ENCODE data around the gene SMIM20.
"Not testable (repeated sequence)": the region's sequence is repeated elsewhere in the genome, so short reads cannot be mapped to it uniquely, and the experiment has no call there.

SMIM20 gene

DNA sequence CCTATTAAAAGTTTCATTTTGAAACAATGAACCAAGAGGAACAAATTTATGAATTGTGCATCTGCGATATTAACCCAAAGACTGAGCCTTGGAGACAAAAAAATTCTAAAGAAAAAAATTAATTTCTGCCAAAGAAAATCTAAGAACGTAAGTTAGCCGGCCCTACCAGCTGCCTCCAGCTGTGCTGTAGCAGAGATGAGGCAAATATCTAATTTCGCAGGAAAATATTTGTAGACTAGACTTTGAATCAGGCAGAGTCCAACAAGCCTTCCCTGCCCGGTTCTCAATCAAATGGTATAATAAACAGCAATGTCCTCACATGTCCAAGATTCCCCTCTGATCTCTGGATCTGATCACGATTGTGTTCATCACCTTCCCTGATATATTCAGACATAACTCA, 21.2 kb upstream of the SMIM20 start:
- DNase-seq: no peak

GRCh38 chr4:25896776-25897539, 17.1 kb upstream of the SMIM20 start:
- DNase-seq: no peak

DNA sequence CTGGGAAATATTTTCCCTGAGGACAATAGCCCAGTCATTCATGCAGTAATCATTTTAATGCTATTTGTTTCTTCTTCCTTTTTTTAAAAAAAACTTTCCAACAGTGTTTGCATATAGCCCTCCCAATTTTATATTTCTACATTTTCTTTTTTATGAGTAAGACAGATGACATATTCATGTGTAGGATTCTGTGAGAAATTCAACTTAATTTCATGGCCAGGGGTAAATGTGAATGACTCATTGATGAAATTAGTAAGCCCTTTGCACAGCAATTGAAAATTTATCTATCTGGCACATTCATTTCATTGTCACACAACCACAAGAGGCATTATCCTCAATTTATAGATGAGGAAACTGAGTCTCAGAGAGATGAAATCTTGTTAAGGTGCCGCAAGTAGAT, 13.7 kb upstream of the SMIM20 start:
- DNase-seq: no peak

DNA sequence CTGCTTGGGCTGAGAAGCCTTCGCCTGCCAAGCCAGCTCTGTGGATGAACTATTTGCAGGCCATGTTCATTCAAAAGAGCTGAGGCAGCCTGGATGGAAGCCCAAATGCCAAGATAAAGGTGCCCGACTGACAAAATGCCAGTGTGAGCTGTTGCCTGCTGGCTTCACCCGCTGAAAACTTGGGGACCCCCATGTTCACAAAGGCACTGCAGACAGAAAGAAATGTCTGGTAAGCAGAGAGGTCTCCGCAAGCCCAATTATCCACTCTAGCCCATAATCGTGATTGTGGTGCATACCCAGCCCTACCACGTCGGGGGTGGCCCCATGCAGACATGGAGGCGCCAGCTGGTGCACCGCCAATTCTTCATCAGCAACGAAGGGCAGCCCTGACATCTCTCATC, 13.0 kb upstream of the SMIM20 start:
- no peak for DNase-seq

DNA sequence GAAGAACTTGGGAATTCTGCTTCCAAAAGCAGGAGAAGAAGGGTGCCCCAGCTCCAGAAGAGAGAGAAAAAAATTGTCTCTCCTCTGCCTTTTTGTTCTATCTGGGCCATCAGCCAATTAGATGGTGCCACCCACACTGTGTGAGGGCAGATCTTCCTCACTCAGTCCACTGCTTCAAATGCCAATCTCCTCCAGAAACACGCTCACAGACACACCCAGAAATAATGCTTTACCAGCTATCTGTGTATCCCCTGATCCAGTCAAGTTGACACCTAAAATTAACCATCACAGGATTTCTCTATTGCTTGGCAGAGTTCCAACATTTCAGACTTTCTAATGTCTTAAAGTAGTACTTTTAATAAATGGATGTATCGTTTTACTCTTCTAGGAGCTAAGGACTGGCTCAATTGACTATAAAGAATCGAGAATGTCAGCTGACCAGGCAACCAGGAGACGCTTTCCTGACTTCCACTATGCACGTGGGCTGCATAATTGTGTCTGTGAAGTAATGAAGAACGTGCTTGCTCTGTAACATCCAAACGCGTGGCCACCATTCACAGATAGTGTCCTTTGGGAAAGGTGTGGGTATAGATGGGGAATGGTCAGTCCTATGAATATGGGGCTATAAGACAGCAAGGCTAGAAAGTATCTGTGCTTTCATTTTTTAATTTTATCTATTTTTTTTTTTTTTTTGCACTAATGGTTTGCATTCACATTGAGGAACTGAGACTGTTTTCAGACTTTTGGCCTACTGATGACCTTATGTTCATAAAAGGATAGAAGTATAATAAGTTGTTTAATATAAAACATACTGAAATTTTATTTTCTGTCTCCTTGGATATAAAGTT, 9.9 kb upstream of the SMIM20 start:
- DNase-seq: no peak

DNA sequence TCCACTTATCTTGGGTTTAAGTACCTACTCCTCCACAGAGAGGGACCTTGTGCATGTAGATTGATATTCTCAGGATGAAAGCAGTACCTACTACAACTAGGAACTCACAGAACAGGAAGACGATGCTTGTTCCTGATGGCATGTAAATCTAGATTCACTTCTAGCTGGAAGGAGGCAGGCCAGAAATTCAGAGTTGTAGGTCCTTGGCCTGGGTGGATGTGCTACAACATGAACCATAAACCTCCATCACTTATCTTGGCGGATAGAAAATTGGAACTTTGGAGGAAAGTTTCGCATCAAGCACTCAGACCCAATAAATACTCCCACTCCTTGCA, 9.3 kb upstream of the SMIM20 start:
- no peak for DNase-seq

DNA sequence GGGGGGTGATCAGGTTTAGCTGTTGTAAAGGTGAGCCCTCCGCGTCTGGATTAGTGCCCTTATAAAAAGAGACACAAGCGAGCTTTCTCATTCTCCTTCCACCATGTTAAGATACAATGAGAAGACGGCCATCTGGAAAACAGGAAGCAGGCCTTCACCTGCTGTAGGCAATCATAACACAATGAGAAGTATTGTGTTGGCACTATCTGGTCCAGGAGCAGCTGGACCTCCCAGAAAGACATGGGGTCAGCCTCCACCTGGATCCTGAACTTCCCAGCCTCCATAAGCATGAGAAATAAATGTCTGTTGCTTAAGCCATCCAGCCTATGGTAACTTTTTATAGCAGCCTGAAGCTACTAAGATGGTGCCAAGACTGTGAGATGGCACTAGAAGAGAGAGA, 8.6 kb upstream of the SMIM20 start:
- no peak for DNase-seq

DNA sequence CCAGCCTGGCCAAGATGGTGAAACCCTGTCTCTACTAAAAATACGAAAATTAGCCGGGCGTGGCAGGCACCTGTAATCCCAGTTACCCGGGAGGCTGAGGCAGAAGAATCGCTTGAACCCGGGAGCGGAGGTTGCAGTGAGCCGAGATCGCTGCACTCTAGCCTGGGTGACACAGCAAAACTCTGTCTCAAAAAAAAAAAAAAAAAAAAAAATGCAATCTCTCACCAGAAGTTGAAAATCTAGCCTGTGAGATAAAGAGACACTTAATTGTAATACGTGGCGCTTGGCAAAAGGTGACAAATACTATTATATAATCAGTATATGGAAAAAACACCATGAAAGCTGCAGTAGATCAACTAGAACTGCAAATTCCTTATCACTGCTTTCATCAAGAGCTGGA, 7.9 kb upstream of the SMIM20 start:
- not testable (repeated sequence) for DNase-seq

GRCh38 chr4:25908491-25908901, 5.5 kb upstream of the SMIM20 start:
- no peak for DNase-seq

- no peak for DNase-seq
Observed at GRCh38 chr4:25911356-25911755, 2.7 kb upstream of the SMIM20 start.

DNA sequence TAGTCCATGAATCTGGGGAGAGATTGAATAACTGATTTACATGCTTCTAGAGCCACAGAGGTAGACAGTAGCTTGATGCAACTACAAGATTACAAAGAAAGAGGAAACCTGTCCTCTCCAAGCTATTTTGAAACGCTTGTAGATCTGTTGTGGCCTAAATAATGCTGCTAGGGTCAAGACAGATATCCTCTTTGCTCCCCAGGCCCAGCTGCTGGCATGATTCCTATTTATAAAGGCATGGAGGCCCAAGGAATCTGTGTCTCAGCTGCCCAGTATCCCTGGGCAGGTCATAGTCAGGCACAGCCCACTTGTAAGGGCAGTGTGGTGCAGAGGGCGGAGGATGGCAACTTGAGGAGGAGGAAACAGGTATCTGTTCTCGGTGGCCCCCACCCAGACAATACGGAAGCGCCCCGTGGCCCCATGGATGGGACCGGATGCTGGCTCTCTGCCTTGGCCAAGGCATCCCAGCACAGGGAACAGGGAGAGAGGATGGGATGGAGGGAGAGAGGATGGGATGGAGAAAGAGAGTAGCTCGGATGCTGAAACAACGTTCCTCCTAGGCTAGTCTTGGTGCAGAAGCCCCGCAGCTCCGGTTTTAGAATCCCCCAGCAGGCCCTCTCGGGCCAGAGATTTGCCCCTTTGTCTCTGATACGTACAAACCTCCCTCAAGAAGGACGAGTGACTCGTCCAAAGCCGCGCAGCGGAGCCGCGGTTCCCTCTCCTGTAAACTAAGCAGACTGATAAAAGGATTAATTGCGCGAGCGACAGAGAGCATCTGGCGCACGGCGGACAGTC, 767 bp upstream of the SMIM20 start:
- peak; percentile 71 for DNase-seq

DNA sequence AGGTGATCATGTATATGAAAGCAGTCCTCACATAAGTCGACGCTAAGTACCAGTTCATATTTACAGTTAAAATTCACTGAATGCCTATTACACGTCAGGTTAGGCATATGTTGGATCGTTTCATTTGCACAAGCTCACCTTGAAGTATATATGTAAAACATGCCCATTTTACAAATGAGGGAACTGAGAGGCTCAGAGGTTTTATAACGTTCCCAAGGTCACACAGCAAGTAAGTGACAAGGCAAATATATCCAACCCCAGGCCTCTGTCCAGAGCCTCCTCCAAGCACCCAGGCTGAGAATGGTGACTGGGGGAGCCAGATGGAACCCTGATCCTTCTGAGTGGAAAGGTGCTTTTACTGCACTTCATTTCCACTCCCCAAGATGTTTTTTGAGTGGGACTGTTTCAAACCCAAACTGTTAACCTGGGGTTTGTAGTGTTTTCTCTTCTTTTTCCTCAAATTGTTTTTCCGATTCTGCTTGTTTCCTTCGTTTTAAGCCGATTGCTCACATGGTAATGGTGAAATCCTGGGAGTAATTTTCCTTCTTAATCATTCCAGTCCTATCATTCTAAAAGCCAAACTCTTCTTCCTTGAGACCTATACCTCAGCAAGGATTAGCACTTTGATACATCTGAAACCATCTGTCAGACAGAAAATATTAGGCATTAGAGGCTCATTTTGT, 791 bp downstream of the SMIM20 start:
- DNase-seq: no peak

GRCh38 chr4:25915353-25915705, 1.3 kb downstream of the SMIM20 start:
- DNase-seq: no peak

GRCh38 chr4:25916870-25917269, 2.9 kb downstream of the SMIM20 start:
- DNase-seq: no peak

- DNase-seq: no peak
Observed at GRCh38 chr4:25919676-25920075, 5.7 kb downstream of the SMIM20 start.

DNA sequence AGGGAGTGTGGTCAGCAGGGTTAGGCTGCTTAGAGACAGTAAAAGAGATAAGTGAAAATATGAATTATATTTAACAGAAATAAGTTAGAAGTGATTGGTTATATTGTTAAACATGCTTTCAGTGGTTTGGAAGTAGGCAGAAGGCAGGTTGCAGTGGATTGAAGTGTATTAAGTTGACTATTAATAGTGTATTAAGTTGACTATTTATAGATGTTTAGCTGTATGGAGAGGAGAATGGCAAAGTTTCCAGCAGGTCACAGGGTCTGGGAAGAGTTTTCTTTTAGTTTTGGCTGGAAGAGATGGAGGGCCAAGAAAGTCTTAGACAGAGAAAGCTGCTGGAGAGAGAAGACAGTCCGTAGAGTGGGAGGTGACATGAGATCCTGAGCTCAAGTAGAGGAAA, 7.9 kb downstream of the SMIM20 start:
- no peak for DNase-seq

DNA sequence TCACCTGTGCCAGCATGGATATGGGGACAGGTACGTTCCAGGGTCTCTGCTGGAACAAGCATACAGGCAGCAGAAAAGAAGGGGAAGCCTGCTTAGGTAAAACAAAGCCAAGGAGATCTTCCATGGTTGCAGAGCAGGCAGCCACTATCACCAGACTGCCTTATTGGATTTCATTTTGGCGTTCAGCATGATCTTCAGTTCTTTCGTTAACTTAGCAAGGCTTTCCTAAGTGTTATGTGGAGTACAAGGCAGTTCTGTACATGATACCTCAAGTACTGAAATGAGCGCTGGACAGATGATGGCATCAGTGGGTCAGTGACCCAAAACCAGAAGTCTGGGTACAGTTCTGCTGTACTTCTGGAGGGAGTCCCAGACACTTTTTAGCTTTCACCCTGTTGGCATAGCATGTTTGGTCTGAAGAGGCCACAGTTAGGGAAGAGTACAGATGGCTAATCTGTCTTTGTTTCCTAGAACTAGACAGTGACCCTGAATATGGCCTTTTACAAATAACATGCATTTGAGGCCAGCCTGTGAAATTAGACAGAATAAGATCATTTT, 8.9 kb downstream of the SMIM20 start:
- no peak for DNase-seq

- DNase-seq: no peak
Observed at GRCh38 chr4:25923745-25924144, 9.7 kb downstream of the SMIM20 start.

DNA sequence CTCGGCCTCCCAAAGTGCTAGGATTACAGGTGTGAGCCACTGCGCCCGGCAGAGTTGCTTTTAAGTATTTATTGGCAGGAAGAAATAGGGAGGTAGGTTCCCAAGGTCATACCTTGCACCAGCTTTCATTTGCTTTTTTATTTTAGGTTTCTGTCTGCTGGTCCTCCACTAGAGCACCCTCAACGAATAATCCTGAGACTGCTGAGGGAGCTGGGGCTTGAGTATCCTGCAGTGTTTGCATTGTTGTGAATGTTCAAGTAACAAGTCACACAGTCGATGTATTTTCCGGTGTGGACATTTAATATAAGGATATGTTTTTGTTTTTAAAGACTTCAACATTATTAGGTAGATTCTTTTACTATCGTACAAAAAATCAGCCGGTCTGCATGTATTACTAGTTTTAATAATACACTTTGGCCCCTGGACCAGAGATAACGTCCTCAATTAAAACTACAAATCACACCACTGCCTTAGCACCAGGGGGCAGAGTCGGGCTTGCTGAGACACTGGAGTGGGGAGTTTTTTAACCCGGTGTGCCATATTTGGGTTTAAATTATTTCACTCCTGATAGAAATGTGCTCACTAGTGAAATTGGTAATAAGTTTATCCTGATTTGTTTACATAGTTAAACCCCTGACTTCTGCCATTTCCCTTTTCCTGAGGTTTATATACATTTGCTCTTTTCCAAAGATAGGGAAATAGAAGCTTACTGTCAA, 11.6 kb downstream of the SMIM20 start:
- peak; percentile 44 for DNase-seq

DNA sequence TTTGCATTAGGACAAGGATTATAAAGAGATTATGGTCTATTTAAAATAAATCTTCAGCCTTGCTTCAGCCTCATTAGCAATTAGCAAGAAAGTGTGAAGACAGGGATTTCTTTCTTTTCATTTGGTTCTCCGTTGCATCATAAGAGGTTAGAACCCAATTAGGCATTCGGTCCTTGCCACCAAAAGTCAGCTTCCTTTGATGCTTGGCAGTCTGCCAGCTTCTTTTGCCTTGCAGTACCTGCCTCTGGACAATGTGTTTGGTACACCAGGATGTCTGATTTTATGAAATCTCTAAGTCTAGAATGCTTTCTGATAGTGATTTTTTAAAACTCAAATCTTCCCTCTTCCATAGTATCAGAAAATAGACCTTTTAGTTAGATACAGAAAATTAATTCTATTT, 12.4 kb downstream of the SMIM20 start:
- peak; percentile 74 for DNase-seq

DNA sequence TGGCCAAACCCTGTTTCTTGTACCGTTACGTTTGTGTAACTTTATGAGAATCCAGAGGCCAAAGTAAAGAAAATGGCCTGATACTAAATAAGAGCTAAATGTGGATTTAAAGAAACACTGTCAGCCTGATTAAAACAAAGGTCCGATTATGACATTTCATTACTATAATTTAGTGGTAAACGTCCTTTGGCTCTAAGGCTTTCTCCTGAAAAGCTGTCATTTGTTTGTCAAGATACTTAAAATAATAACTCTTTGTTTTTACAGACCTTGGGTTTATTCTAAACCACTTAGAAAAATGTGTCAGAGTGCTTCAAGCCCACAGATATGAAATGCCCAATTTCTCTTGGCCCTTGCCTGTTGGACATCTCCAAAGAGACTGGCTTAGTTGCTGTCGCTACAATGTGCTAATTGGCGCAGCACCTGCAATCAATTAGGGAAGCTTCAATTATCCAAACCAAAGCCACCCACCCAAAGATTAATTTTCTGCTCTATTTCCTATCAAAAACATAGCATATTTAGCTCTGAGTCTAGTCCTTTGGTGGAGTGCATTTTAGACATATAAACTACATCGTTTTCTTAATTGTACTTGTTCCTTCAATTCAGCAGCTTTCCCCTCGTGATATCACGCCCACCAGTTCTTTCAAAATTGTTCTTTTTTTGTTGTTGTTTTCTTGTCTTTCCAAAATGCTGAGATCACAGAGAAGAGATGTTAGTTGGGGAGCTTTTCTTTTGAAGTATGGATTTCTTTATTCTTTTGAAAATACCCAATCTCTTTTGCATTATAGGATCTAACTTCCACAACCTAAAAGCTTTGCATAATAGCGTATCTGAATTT, 13.6 kb downstream of the SMIM20 start:
- peak; percentile 71 for DNase-seq
